ENCODE measurements around the gene DRC1. TPM values are rescaled to one million over a fixed set of nuclear protein-coding genes. Genes with fewer than 3 reads are reported as not detected.

Gene DRC1
- total RNA-seq, 4 donors from 2014 or later = not detected

- in situ Hi-C loops (cut with MboI; ENCODE audit: low pct_ligation_motif_present in 1 of 4, low pct_unique_long_range_greater_than_20kb in 1 of 4, low sequenced_read_pairs in 3 of 4) (no loop called here), intact Hi-C loops (cut with DNase I; ENCODE audit: low total_unique reads) (no loop called here)
- H3K36me3 ChIP-seq = no peaks in the 10 kb centered on the region
- no peak overlapping the region for H3K27ac ChIP-seq
- no peaks in the 10 kb centered on the region for H3K9me3 ChIP-seq
- TF ChIP-seq POLR2AphosphoS5 (IDR thresholded peaks at IDR 0.05) (no peak), EP300 (IDR thresholded peaks at IDR 0.05; ENCODE audit: low read depth) (no peak), CTCF (IDR thresholded peaks at IDR 0.05) (no peak), POLR2A (IDR thresholded peaks at IDR 0.05) (no peak)
- no peak for DNase-seq
- H3K4me1 ChIP-seq = peaks cover 0 to 8% (median 3%) of the 10 kb centered on the region in 4 donors
- peaks cover 15% of the 10 kb centered on the region for H3K27me3 ChIP-seq
- H3K4me3 ChIP-seq = no peak overlapping the region
- WGBS, 2 donors (ENCODE audit: low coverage in 1 of 2) = 51 to 54% methylated on average over 4 of the region's 4 CpGs
Measured at GRCh38 chr2:26399771-26400376, 1.8 kb upstream of the DRC1 start.

- no peaks in the 10 kb centered on the region for H3K36me3 ChIP-seq
- peaks cover 15% of the 10 kb centered on the region for H3K27me3 ChIP-seq
- H3K27ac ChIP-seq = no peak overlapping the region
- TF ChIP-seq CTCF (IDR thresholded peaks at IDR 0.05) = no peak
- TF ChIP-seq EP300 (IDR thresholded peaks at IDR 0.05; ENCODE audit: low read depth) = no peak
- TF ChIP-seq POLR2AphosphoS5 (IDR thresholded peaks at IDR 0.05) = no peak
- TF ChIP-seq POLR2A (IDR thresholded peaks at IDR 0.05) = no peak
- H3K4me3 ChIP-seq = no peak overlapping the region
- no peaks in the 10 kb centered on the region for H3K9me3 ChIP-seq
- in situ Hi-C loops (cut with MboI; ENCODE audit: low pct_ligation_motif_present in 1 of 4, low pct_unique_long_range_greater_than_20kb in 1 of 4, low sequenced_read_pairs in 3 of 4) (no loop called here), intact Hi-C loops (cut with DNase I; ENCODE audit: low total_unique reads) (no loop called here)
- H3K4me1 ChIP-seq = peaks cover 0 to 8% (median 3%) of the 10 kb centered on the region in 4 donors
- no peak for DNase-seq
- 66% methylated on average over 5 of the region's 5 CpGs; no CpG with 5 or more reads in 1 of the 2 donors for WGBS, 2 donors (ENCODE audit: low coverage in 1 of 2)
Measured at GRCh38 chr2:26400723-26401122, 997 bp upstream of the DRC1 start.

- WGBS, 2 donors (ENCODE audit: low coverage in 1 of 2) = 56 to 63% methylated on average over 8 to 9 of the region's 9 CpGs
- intact Hi-C loops (cut with DNase I; ENCODE audit: low total_unique reads) = no loop called here
- in situ Hi-C loops (cut with MboI; ENCODE audit: low pct_ligation_motif_present in 1 of 4, low pct_unique_long_range_greater_than_20kb in 1 of 4, low sequenced_read_pairs in 3 of 4) = no loop called here
- peaks cover 23% of the 10 kb centered on the region for H3K27me3 ChIP-seq
- no peaks in the 10 kb centered on the region for H3K9me3 ChIP-seq
- H3K4me3 ChIP-seq = no peak overlapping the region
- no peak overlapping the region for H3K27ac ChIP-seq
- no peak for TF ChIP-seq POLR2AphosphoS5 (IDR thresholded peaks at IDR 0.05)
- TF ChIP-seq CTCF (IDR thresholded peaks at IDR 0.05) = no peak
- TF ChIP-seq POLR2A (IDR thresholded peaks at IDR 0.05) = no peak
- TF ChIP-seq EP300 (IDR thresholded peaks at IDR 0.05; ENCODE audit: low read depth) = no peak
- no peak for DNase-seq
- H3K4me1 ChIP-seq = no peaks in the 10 kb centered on the region
- no peaks in the 10 kb centered on the region for H3K36me3 ChIP-seq
Measured at GRCh38 chr2:26407526-26407925, 5.8 kb downstream of the DRC1 start.

GRCh38 chr2:26409785-26410184, 8.1 kb downstream of the DRC1 start:
- 94 to 100% methylated on average over 1 of the region's 1 CpG for WGBS, 2 donors (ENCODE audit: low coverage in 1 of 2)
- intact Hi-C loops (cut with DNase I; ENCODE audit: low total_unique reads) = no loop called here
- H3K4me1 ChIP-seq = no peaks in the 10 kb centered on the region

More at GRCh38 chr2:26409785-26410184, 8.1 kb downstream of the DRC1 start:
- H3K9me3 ChIP-seq = no peaks in the 10 kb centered on the region
- TF ChIP-seq POLR2AphosphoS5 (IDR thresholded peaks at IDR 0.05) (no peak), CTCF (IDR thresholded peaks at IDR 0.05) (no peak), EP300 (IDR thresholded peaks at IDR 0.05; ENCODE audit: low read depth) (no peak), POLR2A (IDR thresholded peaks at IDR 0.05) (no peak)
- H3K36me3 ChIP-seq = no peaks in the 10 kb centered on the region
- in situ Hi-C loops (cut with MboI; ENCODE audit: low pct_ligation_motif_present in 1 of 4, low pct_unique_long_range_greater_than_20kb in 1 of 4, low sequenced_read_pairs in 3 of 4) = no loop called here
- no peak overlapping the region for H3K27ac ChIP-seq
- H3K4me3 ChIP-seq = no peak overlapping the region
- peaks cover 22% of the 10 kb centered on the region for H3K27me3 ChIP-seq
- DNase-seq = no peak
